ENCODE results near the gene TPK1. TPM values are rescaled to one million over a fixed set of nuclear protein-coding genes. Genes with fewer than 3 reads are reported as not detected.

The TPK1 gene
- total and polyA plus RNA-seq, 2 of the 13 experiments (the other 11 are each of a cell fraction or from before 2014, with no cell fraction given) = 1.0 to 1.2 TPM

DNA sequence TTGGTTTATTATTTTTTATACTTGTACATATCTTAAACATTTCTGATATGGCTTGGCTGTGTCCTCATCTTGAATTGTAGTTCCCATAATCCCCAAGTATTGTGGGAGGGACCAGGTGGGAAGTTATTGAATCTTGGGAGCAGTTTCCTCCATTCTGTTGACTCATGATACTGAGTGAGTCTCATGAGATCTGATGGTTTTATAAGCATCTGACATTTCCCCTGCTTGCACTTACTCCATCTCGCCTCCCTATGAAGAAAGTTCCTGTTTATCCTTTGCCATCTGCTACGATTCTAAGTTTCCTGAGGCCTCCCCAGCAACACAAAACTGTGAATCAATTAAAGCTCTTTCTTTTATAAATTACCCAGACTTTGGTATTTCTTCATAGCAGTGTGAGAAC, 207.7 kb downstream of the TPK1 start:
- H3K36me3 ChIP-seq (replicated peaks in 1 of 2; ENCODE audit: control insufficient read depth in 1 of 2, insufficient read depth in 2 of 2, low read length in 2 of 2) = no peaks in the 10 kb centered on the region
- in situ Hi-C loops (cut with HindIII; ENCODE audit: extremely low pct_ligation_motif_present, low pct_unique_long_range_greater_than_20kb) (no loop called here), intact Hi-C loops (cut with micrococcal nuclease; ENCODE audit: unreplicated experiment) (no loop called here)
- CTCF ChIA-PET (ENCODE audit: low intra/inter-chr PET ratio, low total read pairs) = no interaction called here
- H3K4me3 ChIP-seq (replicated peaks in 1 of 3; ENCODE audit: insufficient read depth in 1 of 3, low read depth in 2 of 3, low read length in 3 of 3) = no peak overlapping the region
- no peaks in the 10 kb centered on the region for H3K79me2 ChIP-seq (ENCODE audit: insufficient read depth, low read length)
- BruUV-seq (replicated peaks) = no TSS peak
- no peak for TF ChIP-seq RAD51 (IDR thresholded peaks at IDR 0.05; ENCODE audit: borderline replicate concordance)
- TF ChIP-seq, protein P1, sequence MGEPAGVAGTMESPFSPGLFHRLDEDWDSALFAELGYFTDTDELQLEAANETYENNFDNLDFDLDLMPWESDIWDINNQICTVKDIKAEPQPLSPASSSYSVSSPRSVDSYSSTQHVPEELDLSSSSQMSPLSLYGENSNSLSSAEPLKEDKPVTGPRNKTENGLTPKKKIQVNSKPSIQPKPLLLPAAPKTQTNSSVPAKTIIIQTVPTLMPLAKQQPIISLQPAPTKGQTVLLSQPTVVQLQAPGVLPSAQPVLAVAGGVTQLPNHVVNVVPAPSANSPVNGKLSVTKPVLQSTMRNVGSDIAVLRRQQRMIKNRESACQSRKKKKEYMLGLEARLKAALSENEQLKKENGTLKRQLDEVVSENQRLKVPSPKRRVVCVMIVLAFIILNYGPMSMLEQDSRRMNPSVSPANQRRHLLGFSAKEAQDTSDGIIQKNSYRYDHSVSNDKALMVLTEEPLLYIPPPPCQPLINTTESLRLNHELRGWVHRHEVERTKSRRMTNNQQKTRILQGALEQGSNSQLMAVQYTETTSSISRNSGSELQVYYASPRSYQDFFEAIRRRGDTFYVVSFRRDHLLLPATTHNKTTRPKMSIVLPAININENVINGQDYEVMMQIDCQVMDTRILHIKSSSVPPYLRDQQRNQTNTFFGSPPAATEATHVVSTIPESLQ (CRISPR knock-in tag; conservative IDR thresholded peaks at IDR 0.05) = no peak
- TF ChIP-seq MXI1 (IDR thresholded peaks at IDR 0.05; ENCODE audit: borderline replicate concordance, low read depth, low read length) = no peak
- no peak overlapping the region for H2AFZ ChIP-seq (ENCODE audit: low read length)
- H3K9ac ChIP-seq (ENCODE audit: insufficient read depth, low read depth, low read length) = no peak overlapping the region
- no peak overlapping the region for H3K27ac ChIP-seq (ENCODE audit: extremely low read length, insufficient read depth, low read length)
- DNase-seq (ENCODE audit: low spot score) = no peak
- H3K9me3 ChIP-seq (ENCODE audit: low read length) = peaks cover 9% of the 10 kb centered on the region; the same call in 1 of the 2 replicates
- no peak for ATAC-seq
- POLR2A ChIA-PET = no interaction called here
- no peaks in the 10 kb centered on the region for H3K4me1 ChIP-seq (ENCODE audit: insufficient read depth, low read length)
- no peak overlapping the region for H3K4me2 ChIP-seq (ENCODE audit: low read depth, low read length)
- H4K20me1 ChIP-seq (ENCODE audit: insufficient read depth, low read length) = no peaks in the 10 kb centered on the region
- FAIRE-seq = no peak
- 3% methylated on average over 2 of the region's 2 CpGs for WGBS (ENCODE audit: low lambda C conversion rate)
- H3K27me3 ChIP-seq (ENCODE audit: control insufficient read depth in 1 of 2, insufficient read depth in 2 of 2, low read length in 2 of 2) = no peaks in the 10 kb centered on the region

- Histone ChIP-seq H2AFZ (ENCODE audit: low read length) (no peak overlapping the region), H3K4me3 (replicated peaks in 1 of 3; ENCODE audit: insufficient read depth in 1 of 3, low read depth in 2 of 3, low read length in 3 of 3) (no peak overlapping the region), H3K4me2 (ENCODE audit: low read depth, low read length) (no peak overlapping the region), H4K20me1 (ENCODE audit: insufficient read depth, low read length) (no peaks in the 10 kb centered on the region), H3K36me3 (replicated peaks in 1 of 2; ENCODE audit: control insufficient read depth in 1 of 2, insufficient read depth in 2 of 2, low read length in 2 of 2) (no peaks in the 10 kb centered on the region), H3K79me2 (ENCODE audit: insufficient read depth, low read length) (no peaks in the 10 kb centered on the region), H3K4me1 (ENCODE audit: insufficient read depth, low read length) (no peaks in the 10 kb centered on the region), H3K9me3 (ENCODE audit: low read length) (peaks cover 10% of the 10 kb centered on the region; the same call in 1 of the 2 replicates), H3K27ac (ENCODE audit: extremely low read length, insufficient read depth, low read length) (no peak overlapping the region), H3K27me3 (ENCODE audit: control insufficient read depth in 1 of 2, insufficient read depth in 2 of 2, low read length in 2 of 2) (no peaks in the 10 kb centered on the region), H3K9ac (ENCODE audit: insufficient read depth, low read depth, low read length) (no peak overlapping the region)
- no peak for ATAC-seq
- in situ Hi-C loops (cut with HindIII; ENCODE audit: extremely low pct_ligation_motif_present, low pct_unique_long_range_greater_than_20kb) = no loop called here
- TF ChIP-seq ELF1 (CRISPR knock-in tag; IDR thresholded peaks at IDR 0.05) = no peak
- no peak for TF ChIP-seq RBM22 (optimal IDR thresholded peaks at IDR 0.05; ENCODE audit: low read length)
- TF ChIP-seq ZNF563 (CRISPR knock-in tag; IDR thresholded peaks at IDR 0.05) = no peak
- TF ChIP-seq, protein P2, sequence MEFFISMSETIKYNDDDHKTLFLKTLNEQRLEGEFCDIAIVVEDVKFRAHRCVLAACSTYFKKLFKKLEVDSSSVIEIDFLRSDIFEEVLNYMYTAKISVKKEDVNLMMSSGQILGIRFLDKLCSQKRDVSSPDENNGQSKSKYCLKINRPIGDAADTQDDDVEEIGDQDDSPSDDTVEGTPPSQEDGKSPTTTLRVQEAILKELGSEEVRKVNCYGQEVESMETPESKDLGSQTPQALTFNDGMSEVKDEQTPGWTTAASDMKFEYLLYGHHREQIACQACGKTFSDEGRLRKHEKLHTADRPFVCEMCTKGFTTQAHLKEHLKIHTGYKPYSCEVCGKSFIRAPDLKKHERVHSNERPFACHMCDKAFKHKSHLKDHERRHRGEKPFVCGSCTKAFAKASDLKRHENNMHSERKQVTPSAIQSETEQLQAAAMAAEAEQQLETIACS (CRISPR knock-in tag; IDR thresholded peaks at IDR 0.05) = no peak
- TF ChIP-seq ARNT2 (CRISPR knock-in tag; IDR thresholded peaks at IDR 0.05; ENCODE audit: low read depth) = no peak
- no peak for DNase-seq (ENCODE audit: low spot score)
- POLR2A ChIA-PET = no interaction called here
- CTCF ChIA-PET (ENCODE audit: low intra/inter-chr PET ratio, low total read pairs) = no interaction called here
- no TSS peak for BruUV-seq (replicated peaks)
- intact Hi-C loops (cut with micrococcal nuclease; ENCODE audit: unreplicated experiment) = no loop called here
- FAIRE-seq = no peak
- WGBS (ENCODE audit: low lambda C conversion rate) = 0% methylated on average over 3 of the region's 3 CpGs
Measured at GRCh38 chr7:144622745-144623144, 213.1 kb downstream of the TPK1 start.

Measured in HepG2 (cell line).